GM18951 (cell line): Measurements from ENCODE around the gene PDIA5.
A peak's percentile ranks its signal among the peaks of the same experiment; 100 is the strongest.

Experiments used
- POLR2A ChIP-seq: IDR thresholded peaks from 4 replicates; pipeline ENCODE4 v1.6.1; 2011; ENCODE audit warnings: mild to moderate bottlenecking; ENCODE audit not compliant: insufficient read length, insufficient read depth; ENCODE audit errors: extremely low read depth
- in situ Hi-C: fragments of 300-500 bp; cut with MboI; formaldehyde crosslinking; loops from one replicate; pipeline ENCODE4 v1.12.0; 2022; ENCODE audit warnings: low sequenced_read_pairs, mixed read lengths, inconsistent platforms; ENCODE audit not compliant: unreplicated experiment

Gene PDIA5

GRCh38 chr3:123066896-123067688 is at the start of gene PDIA5:
Gene PDIA5 (plus strand): TSS chr3:123067025. CDS start chr3:123067165, 140 bp downstream.
- in situ Hi-C loops = no loop called here
- TF ChIP-seq POLR2A = peak; percentile 71

GRCh38 chr3:123018683-123019082 is 48.1 kb upstream of the PDIA5 start:
- in situ Hi-C loops = no loop called here
- TF ChIP-seq POLR2A = no peak

- in situ Hi-C loops = no loop called here
- no peak for TF ChIP-seq POLR2A
Measured at GRCh38 chr3:123019161-123019560, 47.7 kb upstream of the PDIA5 start.

GRCh38 chr3:123019591-123019990 is 47.2 kb upstream of the PDIA5 start:
- no peak for TF ChIP-seq POLR2A
- in situ Hi-C loops = no loop called here

- in situ Hi-C loops = no loop called here
- TF ChIP-seq POLR2A = no peak
Measured at GRCh38 chr3:123020709-123021108, 46.1 kb upstream of the PDIA5 start.

- in situ Hi-C loops = no loop called here
- no peak for TF ChIP-seq POLR2A
Measured at GRCh38 chr3:123021388-123021787, 45.4 kb upstream of the PDIA5 start.

- in situ Hi-C loops = no loop called here
- TF ChIP-seq POLR2A = no peak
Measured at GRCh38 chr3:123021996-123022510, 44.8 kb upstream of the PDIA5 start.

- no peak for TF ChIP-seq POLR2A
- in situ Hi-C loops = no loop called here
Measured at GRCh38 chr3:123024056-123024455, 42.8 kb upstream of the PDIA5 start.

GRCh38 chr3:123025642-123026521 is 40.9 kb upstream of the PDIA5 start:
- in situ Hi-C loops = loop anchor here (25.0 kb wide), 2 partner anchors 489 to 614 kb away; partner anchors contain the start of gene WDR5B
- TF ChIP-seq POLR2A = no peak

GRCh38 chr3:123026565-123027291 is 40.1 kb upstream of the PDIA5 start:
- in situ Hi-C loops = loop anchor here (25.0 kb wide), 2 partner anchors 489 to 614 kb away; partner anchors contain the start of gene WDR5B
- no peak for TF ChIP-seq POLR2A

- in situ Hi-C loops = loop anchor here (25.0 kb wide), 2 partner anchors 490 to 615 kb away; partner anchors contain the start of gene WDR5B
- no peak for TF ChIP-seq POLR2A
Measured at GRCh38 chr3:123027292-123028232, 39.3 kb upstream of the PDIA5 start, which contains the start of gene SEMA5B. Gene SEMA5B (minus strand): TSS chr3:123027763. CDS start chr3:122961263, 66,500 bp downstream.

- no peak for TF ChIP-seq POLR2A
- in situ Hi-C loops = loop anchor here (25.0 kb wide), 2 partner anchors 491 to 616 kb away; partner anchors contain the start of gene WDR5B
Measured at GRCh38 chr3:123028233-123028828, 38.5 kb upstream of the PDIA5 start.
